GM18870 (cell line): Measurements from ENCODE around the gene PIWIL1.

Experiments used
- ATAC-seq: cut with Tn5 transposase; IDR thresholded peaks from one replicate; pipeline ENCODE4 v1.9.1; 2021; ENCODE audit warnings: moderate library complexity; ENCODE audit not compliant: unreplicated experiment

The PIWIL1 gene

DNA sequence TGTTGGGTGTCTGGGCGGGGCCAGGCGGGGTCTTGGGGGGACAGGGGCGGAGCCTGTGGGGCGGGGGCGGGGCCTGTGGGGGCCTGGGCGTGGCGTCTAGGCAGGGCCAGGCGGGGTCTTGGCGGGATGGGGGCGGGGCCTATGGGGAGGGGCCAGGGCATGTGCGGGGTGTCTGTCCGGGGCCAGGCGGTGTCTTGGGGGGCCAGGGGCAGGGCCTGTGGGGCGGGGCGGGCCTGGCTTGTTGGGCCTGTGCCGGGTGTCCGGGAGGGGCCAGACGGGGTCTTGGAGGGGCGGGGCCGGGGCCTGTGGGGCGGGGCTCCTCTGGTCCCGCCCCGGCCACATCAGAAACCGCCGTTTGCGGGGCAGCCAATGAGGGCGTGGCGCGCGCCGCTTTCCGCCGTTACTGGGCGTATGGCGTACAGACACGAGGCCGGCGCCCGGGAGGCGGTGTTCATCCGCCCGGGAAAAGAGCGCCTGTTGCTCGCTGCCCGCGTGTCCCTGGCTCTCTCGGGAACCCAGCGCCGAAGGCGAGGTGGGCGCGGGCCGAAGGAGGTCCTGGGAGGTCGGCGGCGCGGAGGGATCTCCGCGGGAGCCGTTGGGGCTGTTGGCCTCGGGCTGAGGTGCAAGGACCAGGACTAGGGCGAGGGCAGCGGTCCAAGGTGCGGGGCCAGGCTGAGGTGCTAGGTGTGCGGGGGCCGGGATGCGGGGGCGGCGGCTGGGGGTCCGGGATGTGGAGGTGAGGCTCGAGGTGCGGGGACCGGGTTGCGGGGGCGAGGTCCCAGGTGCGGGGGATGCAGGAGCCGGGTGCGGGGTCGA lies at the start of gene PIWIL1:
Gene PIWIL1, plus strand, starts transcription at position 400 of the 816 bp plus-strand sequence. CDS start 4,705 bp downstream, outside the sequence.
- ATAC-seq, result no peak

DNA sequence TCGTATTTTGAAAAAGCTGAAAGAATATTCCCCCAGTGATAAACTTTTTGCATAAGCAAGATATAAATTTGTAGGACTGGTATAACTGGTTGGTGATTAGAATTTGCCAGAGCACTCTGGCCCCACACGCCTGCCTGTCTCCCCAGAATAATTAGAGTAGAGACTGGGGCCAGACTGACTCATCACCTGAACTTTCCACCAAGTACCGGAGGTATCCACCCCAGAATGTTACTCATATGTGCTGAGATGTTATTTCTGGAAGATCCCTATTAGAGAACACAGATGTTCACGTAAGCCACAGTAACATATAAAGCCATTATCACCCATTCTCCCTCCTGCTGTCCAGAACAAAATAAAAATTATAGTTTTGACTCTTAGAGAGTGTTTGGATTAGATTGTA lies 49.5 kb upstream of the PIWIL1 start:
- no peak for ATAC-seq

DNA sequence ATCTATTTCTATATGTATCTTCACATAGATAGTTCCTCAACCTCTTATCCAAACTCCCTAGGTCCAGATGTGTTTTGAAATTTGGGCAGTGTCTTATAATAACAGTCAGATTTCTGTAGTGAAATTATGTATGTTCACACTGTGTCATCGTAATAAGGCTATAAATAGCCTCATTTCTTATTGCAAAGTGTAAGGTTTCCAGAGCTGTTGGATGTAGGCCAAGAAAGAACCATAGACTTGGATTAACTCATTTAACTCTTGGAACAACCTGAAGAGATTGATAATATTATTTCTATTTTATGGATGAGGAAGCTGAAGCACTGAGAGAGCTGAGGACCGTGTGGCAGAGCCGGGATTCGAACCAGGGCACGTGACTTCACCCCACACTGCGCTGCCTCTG lies 49.0 kb upstream of the PIWIL1 start:
- no peak for ATAC-seq

DNA sequence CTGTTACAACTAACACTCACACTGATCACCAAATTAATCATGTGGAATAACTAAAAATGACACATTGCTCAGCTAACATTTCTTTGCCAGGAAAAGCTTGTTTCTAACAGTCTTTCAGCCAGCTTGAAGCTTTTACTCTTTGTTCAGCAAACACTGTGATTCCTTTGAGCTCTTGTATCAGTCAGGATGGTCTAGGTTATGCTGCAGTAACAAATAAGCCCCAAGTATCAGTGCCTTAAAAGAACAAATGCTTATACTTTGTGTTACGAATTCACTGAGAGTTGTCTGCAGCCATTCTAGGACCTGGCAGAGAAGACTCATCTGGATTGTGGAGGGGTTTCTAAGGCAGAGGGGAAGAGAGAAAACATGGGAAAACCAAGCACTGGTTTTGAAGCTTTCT lies 47.6 kb upstream of the PIWIL1 start:
- ATAC-seq, result no peak

DNA sequence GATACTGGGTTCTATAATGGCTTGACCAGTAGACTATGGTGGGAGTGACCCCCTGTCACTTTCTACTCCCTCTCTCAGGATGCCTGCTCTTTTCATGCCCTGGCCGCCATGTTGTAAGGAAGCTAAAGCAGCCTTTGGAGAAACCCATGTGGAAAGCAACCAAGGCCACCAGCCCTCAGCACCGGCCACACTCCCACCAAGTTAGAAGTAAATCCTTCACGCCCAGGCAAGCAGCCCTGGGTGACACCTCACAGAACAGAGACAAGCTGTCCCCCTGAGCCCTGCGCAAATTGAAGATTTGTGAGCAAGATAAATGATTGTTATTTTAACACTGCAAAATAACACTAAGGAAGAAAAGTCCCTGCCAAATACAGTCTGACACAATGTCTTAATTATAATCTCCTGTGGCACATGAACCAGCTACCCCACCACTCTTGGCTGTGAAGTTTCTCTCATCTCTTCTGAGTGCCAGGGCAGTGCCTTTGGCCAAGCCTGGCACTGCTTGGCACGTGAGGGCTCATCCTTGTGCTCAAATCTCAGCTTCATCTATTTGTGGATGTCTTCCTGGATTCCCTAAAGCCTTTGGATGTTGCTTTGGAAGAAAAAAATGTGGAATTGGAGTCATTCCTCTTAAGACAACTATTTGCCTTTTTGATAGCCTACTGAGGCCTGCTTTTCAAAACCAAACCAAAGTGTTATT lies 39.2 kb upstream of the PIWIL1 start:
- ATAC-seq, result no peak

DNA sequence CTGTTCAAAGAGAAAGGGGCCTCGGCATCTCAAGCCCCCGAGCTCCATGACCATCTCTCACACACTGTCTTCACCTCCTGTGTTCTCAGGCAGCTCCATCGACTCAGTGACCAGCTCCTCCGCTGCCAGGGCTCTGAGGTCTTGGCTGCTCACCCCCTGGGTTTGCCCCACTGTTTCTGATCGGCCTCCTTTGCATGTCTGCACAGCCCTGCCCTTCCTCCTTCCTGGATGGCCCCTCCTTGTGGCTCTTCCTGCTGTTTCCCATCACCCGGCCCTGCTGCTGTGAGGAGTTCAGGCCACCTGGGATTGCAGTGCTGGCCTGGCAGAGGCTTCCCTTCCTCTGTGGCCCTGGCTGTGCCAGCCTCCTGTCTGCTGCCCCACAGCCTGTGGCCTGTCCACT lies 38.1 kb upstream of the PIWIL1 start:
- no peak for ATAC-seq

DNA sequence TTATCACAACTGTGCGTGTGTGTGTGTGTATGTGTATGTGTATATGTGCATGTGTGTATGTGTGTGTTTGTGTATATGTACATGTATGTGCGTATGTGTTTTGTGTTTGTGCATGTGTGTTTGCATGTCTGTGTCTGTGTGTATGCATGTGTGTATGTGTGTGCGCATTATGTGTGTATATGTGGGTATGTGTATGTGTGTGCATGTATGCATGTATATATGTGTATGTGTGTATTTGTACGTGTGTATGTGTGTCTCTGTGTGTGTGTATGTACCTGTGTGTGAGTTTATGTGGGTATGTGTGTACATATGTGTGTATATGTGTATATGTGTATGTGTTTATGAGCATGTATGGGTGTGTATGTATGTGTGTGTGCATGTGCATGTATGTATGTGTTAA lies 37.6 kb upstream of the PIWIL1 start:
- ATAC-seq, result no peak

DNA sequence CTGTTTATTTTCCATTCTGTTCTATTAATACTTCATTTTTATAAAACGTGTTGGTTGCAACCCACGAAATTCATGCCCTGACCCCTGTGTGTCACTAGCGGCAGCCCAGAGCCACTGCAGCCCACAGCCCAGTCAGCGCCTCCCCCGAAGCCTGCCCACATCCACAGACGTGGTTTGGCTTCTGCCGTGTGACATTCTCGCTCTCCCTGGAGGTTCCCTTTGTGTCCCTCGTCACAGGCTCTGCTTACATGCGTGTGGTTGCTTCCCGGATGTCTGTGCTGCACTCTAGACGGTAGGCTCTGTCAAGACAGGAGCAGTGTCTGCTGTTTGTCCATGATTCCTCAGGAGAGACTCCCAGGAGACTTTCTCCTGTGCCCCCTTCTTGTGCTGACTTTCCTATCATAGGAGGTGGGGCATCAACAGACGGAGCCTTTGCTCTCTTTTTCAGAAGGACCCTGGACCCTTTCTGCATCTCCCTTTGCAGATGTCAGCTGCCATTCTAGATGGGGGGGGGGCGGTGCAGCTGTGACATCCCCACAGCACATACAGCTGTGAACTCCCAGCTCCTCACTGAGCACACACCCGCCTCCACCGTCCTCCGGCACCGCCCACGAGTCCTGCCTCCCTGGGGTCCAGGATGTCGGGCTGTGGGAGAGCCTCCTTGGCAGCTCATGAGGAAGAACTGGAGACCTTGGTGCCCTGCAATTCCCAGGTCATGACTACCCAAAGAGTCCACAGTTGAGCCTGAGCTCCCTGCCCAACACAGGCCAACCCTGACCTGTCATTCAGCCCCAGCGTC lies 36.8 kb upstream of the PIWIL1 start:
- ATAC-seq, result no peak

DNA sequence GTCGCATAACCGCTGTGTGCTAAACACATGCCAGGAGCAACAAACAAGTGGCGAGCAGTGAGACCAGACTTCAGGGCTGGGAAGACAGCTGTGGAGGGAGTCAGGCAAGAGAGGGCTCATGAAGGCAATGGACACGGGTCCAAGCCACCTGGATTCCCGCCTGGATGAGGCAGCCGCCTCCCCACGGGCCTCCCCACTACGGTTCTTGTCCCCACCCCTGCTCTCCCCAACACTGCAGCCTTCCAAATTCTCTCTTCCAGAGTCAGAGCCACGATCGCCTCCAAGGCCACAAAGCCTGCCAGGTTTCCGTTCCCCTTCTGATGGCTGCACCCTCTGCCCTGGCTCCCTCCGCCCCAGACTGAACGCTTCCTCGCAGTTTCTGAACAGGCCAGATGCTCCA lies 36.1 kb upstream of the PIWIL1 start:
- ATAC-seq, result no peak

DNA sequence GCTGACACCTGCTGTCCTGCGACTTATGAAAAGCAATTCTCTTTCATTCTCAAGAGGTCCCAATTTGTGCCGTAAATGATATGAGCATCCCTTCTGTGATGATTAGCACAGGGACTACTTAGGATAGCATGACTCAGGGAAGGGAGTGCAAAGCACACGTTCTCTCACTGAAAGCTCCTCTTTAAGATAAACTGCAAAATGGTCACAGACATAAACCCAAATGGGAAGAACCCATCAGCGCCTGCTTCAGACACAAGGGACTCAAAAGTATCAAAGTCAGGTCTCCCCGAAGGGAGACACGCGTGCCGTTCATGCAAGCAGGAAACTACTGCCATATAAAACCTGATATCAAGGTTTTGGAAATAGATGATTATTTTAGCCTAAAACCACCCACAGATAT lies 33.9 kb upstream of the PIWIL1 start:
- no peak for ATAC-seq

DNA sequence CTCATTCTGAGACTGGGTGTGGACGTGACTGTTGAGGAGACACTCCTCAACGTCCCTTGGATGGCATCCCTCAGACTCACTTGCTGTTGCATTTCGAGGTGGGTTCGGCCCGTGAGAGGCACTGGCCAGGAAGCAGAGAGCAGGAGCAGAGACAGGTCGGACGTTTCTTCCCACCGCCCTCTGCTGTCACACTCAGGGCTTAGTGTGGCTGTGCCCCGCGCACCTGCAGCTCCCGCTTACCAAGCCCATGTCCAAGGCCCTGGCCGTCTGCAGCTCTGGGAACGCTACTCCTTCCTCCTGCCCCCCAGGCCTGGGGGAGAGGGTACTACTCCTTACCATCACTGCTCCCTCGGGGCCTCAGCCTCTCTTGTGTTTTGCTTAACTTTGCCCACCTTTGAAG lies 29.8 kb upstream of the PIWIL1 start:
- ATAC-seq, result no peak

DNA sequence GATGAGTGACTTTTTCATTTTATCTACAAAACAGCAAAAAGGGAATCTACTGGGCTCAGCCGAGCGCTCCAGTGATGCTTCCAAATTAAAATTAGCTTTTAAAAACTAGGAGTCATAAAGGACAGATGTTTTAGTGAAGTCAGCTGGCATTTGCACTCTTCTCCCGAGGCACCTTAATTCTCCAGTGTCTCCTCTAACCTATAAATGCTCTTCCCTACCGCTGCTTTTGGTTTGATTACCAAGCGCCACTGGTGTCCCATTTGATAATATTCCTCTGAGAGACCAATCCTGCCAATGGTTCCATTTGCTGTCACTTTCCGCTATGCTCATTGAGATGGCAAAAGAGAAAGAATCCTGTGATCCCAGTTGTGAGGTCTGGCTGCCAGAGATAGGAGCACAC lies 29.3 kb upstream of the PIWIL1 start:
- ATAC-seq, result no peak

DNA sequence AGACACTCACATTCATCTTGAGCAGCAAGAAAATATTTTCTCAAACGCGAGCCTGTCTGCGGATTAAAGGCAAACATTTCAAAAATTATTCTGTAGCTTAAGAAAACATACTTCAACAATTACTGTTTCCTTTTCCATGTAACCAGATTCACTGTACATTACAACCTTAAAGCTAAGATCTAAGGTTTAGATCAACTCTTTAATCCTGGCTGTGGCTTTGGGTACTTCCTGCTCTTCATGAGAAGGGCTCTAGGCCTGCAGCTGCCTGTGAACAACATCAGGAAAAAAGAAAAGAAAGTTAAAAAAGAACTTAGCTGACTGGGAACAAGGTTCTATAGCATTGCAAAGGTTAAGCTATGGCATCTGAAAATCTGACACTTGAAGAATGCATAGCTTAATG lies 21.4 kb upstream of the PIWIL1 start:
- no peak for ATAC-seq

DNA sequence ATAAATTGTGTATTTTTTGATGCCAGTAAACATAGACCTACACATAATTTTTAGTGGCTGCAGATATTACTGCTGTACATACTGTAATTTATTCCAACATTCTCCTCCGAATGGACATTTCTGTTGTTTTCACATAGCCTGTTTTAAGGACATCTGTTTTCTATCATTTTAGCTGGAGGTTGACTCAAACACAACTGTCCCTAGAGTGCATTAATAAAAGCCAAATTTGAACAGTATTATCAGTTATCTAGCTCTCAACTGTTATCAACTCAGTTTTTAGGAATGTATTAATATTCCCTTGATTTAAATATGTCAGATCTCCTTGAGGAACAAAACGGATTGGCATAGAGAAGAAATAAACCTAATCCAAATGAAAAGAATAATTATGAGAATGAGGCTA lies 17.2 kb upstream of the PIWIL1 start:
- no peak for ATAC-seq

DNA sequence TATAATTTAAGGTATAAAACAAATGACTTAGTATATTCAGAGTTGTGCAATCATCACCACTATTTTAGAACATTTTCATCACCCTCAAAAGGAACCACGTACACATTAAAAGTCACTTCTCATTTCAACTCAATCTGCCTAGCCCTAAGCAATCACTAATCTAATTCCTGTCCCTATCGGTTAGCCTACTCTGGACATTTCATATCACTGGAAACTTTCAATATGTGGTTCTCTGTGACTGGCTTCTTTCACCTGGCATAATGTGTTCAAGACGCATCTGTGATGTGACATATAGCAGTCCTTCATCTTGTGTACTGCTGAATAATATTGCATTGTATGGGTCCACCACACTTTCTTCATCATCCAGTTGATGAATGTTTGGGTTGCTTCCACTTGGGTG lies 15.4 kb upstream of the PIWIL1 start:
- no peak for ATAC-seq

DNA sequence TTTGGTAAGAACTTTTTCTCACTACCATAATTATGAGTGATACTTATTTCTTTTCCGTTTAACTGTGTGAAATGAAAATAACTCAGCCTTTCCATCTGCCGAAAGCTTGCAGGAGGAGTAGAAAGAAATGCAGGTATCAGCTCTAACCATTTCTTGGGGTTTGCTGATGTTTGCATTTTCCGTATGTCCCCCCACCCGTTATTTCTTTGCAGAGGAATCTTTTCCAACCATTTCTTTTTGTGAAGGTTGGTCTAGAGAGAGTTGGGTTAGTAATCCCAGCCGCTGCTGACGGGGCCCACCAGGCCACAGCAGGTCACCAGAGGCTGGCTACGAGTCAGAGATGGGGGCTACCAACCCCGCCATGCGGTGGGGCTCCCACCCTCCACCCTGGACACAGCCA lies 7.0 kb upstream of the PIWIL1 start:
- no peak for ATAC-seq

DNA sequence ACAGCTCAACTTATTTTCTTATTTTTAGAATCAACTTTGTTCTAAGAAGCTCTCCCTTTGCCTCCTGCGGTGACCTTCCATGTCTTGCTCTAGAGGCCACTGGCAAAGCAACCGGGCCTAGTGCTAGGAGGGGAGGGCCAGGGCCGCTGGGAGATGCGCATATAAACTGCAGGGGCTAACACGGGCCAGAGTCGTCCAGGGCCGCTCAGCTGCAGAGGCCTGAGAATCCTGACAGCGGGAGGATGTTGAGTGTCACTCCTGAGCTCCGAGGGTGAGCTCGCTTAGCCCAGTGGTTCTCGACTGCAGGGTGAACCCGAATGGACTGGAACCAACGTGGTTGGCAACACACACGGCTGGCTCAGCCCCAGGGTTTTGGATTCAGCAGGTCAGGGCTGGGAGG lies 6.5 kb upstream of the PIWIL1 start:
- ATAC-seq, result no peak

DNA sequence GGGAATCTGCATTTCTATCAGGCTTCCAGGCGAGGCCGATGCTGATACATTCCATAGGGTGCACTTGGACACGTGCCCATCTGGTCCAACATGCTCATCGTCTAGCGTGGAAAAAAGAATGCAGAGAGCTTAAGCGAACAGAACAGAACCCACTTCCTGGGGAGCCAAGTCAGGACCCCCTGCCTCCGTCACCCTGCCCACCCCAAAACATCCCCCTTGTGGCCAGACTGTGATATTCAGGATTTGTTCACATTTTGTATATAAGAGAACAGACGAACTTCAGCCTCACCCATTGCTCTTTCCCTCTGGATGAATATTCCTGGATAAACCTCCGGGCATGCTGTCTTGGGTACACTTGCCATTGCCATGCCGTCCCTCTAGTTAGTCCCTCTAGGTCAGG lies 4.3 kb upstream of the PIWIL1 start:
- no peak for ATAC-seq

DNA sequence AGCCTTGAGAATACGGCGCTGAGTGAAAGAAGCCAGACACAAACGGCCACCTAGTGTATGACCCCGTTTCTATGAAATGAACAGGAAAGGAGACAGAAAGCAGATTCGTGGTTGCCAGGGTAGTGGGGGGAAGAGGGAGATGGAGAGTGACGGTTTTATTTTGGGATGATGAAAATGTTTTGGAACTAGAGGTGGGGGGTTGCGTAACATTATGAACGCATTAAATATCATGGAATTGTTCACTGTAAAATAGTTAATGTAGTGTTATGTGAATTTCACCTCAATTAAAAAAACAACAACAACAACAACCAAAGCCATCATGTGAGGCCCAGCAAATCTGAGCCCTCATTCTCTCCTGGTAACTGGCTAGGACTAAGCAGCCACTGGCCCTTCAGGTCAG lies 3.3 kb upstream of the PIWIL1 start:
- no peak for ATAC-seq

DNA sequence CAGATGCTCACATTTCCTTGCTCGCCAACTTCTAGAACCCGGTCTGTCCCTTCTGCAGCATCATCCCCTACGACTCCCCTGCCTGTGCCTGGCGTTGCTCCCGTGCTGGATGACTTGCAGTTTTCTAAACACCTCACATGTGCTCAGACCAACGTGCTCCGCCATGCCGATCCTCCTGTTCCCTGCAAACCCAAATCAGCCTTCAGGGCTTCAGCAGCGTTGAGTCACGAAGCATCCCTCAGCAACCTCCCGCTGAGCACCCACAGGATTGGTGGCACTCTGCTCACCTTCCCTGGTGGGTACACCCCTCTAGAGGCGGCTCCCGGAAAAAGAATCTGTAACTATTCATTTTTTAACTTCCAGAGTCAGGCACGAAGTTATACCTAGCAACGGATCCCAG lies 2.8 kb upstream of the PIWIL1 start:
- no peak for ATAC-seq

DNA sequence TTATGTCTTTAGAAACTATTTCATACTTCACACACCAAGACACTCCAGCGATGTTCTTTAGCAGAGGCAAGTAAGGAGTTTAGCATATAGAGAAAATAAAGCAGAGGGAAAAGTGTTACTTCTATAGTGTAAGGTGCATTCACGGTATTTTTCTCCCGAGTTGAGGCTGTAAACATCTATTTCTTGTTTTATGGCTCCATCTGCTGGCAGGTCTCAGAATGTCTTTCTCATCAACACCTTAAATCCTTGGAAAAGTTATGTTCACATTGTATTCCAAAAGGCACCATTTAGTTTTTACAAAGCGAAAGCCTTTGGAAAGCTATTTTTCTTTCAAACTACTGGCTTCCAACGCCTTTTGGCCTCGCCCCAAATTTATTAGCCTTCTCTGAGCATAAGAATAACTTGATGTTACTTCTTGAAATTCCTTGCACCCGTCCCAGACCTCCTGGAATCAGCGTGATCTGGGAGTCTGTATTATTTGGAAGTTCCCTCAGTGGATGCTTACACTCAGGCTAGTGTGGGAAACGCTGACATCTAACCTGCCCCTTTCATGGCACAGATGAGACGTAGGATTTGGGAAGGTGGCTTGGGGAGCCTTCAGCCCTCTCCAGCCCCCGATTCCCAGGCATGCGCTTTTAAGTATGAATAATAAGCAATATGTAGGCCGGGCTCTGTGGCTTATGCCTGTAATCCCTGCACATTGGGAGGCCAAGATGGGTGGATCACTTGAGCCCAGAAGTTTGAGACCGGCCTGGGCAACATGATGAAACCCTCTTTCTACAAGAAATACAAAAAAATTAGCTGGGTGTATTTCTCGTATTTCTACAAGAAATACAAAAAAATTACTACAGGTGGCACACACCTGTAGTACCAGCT lies 1.9 kb upstream of the PIWIL1 start:
- no peak for ATAC-seq
